ENCODE data around the gene RTN4R. TPM values are rescaled to one million over a fixed set of nuclear protein-coding genes. Genes with fewer than 3 reads are reported as not detected.

The RTN4R gene
- total and polyA plus RNA-seq, 9 of the 15 experiments (the other 6 are each of a cell fraction or from before 2014, with no cell fraction given), result 0.04 to 2.8 (median 1.4) TPM; not detected in 3

GRCh38 chr22:20297414-20298109, 29.4 kb upstream of the RTN4R start (continued):
- TF ChIP-seq MGA (IDR thresholded peaks at IDR 0.05), result no peak
- no peak for TF ChIP-seq POLR3A (IDR thresholded peaks at IDR 0.05; ENCODE audit: borderline replicate concordance, extremely low read depth, insufficient read depth, insufficient read length)
- TF ChIP-seq RBM39 (optimal IDR thresholded peaks at IDR 0.05; ENCODE audit: low read depth, low read length), result no peak
- TF ChIP-seq STAT5B (CRISPR knock-in tag; IDR thresholded peaks at IDR 0.05), result no peak
- TF ChIP-seq MBD2 (IDR thresholded peaks at IDR 0.05; ENCODE audit: borderline replicate concordance, low read depth), result no peak
- no peak for TF ChIP-seq TEAD4 (IDR thresholded peaks at IDR 0.05; ENCODE audit: low read length)
- 0 out of 2 replicates have a peak, but pooled peaks have one; percentile 73 for TF ChIP-seq TEAD4 (CRISPR knock-in tag; IDR thresholded peaks at IDR 0.05; ENCODE audit: borderline replicate concordance)
- TF ChIP-seq PHB (CRISPR knock-in tag; IDR thresholded peaks at IDR 0.05), result no peak
- TF ChIP-seq AFF1 (IDR thresholded peaks at IDR 0.05; ENCODE audit: low read depth in 1 of 2, partially characterized antibody in 2 of 2), result no peak
- no peak for TF ChIP-seq KDM1A (IDR thresholded peaks at IDR 0.05)
- no peak for TF ChIP-seq ZNF174 (CRISPR knock-in tag; IDR thresholded peaks at IDR 0.05)
- no peak for TF ChIP-seq ZSCAN32 (CRISPR knock-in tag; IDR thresholded peaks at IDR 0.05)

Measured in K562 (cell line).